K562 (cell line): ENCODE results near the gene FXYD1. TPM values are rescaled to one million over a fixed set of nuclear protein-coding genes. Genes with fewer than 3 reads are reported as not detected.
A peak's percentile ranks its signal among the peaks of the same experiment; 100 is the strongest.

Experiments
- ATF7 ChIP-seq: fragments of 450-650 bp; IDR thresholded peaks from 2 replicates; pipeline ENCODE4 v1.7.1; 2014; ENCODE audit warnings: mild to moderate bottlenecking, moderate library complexity
- CBX1 ChIP-seq: sonication (generic); IDR thresholded peaks from 2 replicates; pipeline ENCODE4 v1.6.1; 2016; ENCODE audit warnings: antibody characterized with exemption, low read depth, mild to moderate bottlenecking
- COPS2 ChIP-seq: fragments of 450-650 bp; conservative IDR thresholded peaks from 2 replicates; pipeline ENCODE4 v1.6.1; 2016; ENCODE audit warnings: mild to moderate bottlenecking, moderate library complexity
- CTCFL ChIP-seq: IDR thresholded peaks from 2 replicates; pipeline ENCODE4 v1.6.1; 2011; ENCODE audit warnings: borderline replicate concordance, low read depth, mild to moderate bottlenecking, moderate library complexity, low read length; ENCODE audit not compliant: insufficient read depth, poor library complexity, severe bottlenecking
- EHMT2 ChIP-seq: fragments of 450-650 bp; IDR thresholded peaks from 2 replicates; pipeline ENCODE4 v1.6.1; 2018; ENCODE audit warnings: antibody characterized with exemption
- GABPB2 ChIP-seq: fragments of 250-450 bp; sonication (Bioruptor Pico); conservative IDR thresholded peaks from 2 replicates; pipeline ENCODE4 v1.5.1; 2021; ENCODE audit warnings: mild to moderate bottlenecking
- HNRNPH1 ChIP-seq: fragments of 200-400 bp; formaldehyde crosslinking; optimal IDR thresholded peaks from 2 replicates; pipeline ENCODE3; 2017; ENCODE audit warnings: low read depth, mild to moderate bottlenecking, low read length, moderate library complexity
- HNRNPL ChIP-seq: fragments of 200-400 bp; formaldehyde crosslinking; IDR thresholded peaks from 2 replicates; pipeline ENCODE4 v1.6.1; 2017; ENCODE audit warnings: low read depth, mild to moderate bottlenecking, low read length
- JUN ChIP-seq, 2 experiments: sonication (generic) in 1 of 2; formaldehyde crosslinking in 1 of 2; IDR thresholded peaks; 2 replicates each; pipeline versions ENCODE4 v1.6.1 to v1.8.0; 2012 to 2022; ENCODE audit warnings: borderline replicate concordance in 2 of 2, mild to moderate bottlenecking in 2 of 2, improper control_type of control experiment in 1 of 2, low read depth in 1 of 2, low read length in 1 of 2, missing genetic modification reagents in 1 of 2
- NFATC3 ChIP-seq: fragments of 450-650 bp; IDR thresholded peaks from 2 replicates; pipeline ENCODE4 v1.6.1; 2017; ENCODE audit warnings: mild to moderate bottlenecking
- NR0B1 ChIP-seq: fragments of 450-650 bp; IDR thresholded peaks from one replicate; pipeline ENCODE4 v1.6.1; 2018; ENCODE audit warnings: mild to moderate bottlenecking, moderate library complexity; ENCODE audit not compliant: partially characterized antibody
- PATZ1 ChIP-seq: fragments of 250-450 bp; sonication (Bioruptor Pico); IDR thresholded peaks from 2 replicates; pipeline ENCODE4 v1.5.0; 2020; ENCODE audit warnings: mild to moderate bottlenecking, borderline replicate concordance
- POLR3G ChIP-seq: IDR thresholded peaks from 2 replicates; pipeline ENCODE4 v1.6.1; 2011; ENCODE audit not compliant: insufficient read length, insufficient replicate concordance; ENCODE audit errors: extremely low read depth
- STAG1 ChIP-seq: sonication (generic); formaldehyde crosslinking; IDR thresholded peaks from 2 replicates; pipeline ENCODE4 v1.5.0; 2020; ENCODE audit warnings: missing genetic modification reagents, borderline replicate concordance
- TCF3 ChIP-seq: sonication (generic); formaldehyde crosslinking; IDR thresholded peaks from 2 replicates; pipeline ENCODE4 v1.4.0; 2020; ENCODE audit warnings: mild to moderate bottlenecking, missing genetic modification reagents
- USF1 ChIP-seq: sonication (generic); formaldehyde crosslinking; IDR thresholded peaks from 2 replicates; pipeline ENCODE4 v1.9.0; 2022; ENCODE audit warnings: mild to moderate bottlenecking, missing genetic modification reagents
- ZBTB1 ChIP-seq: sonication (generic); formaldehyde crosslinking; IDR thresholded peaks from 2 replicates; pipeline ENCODE4 v1.8.1; 2023; ENCODE audit warnings: missing genetic modification reagents, low read depth, mild to moderate bottlenecking, borderline replicate concordance
- ZBTB17 ChIP-seq: fragments of 450-650 bp; formaldehyde crosslinking; IDR thresholded peaks from 2 replicates; pipeline ENCODE4 v1.4.0; 2020; ENCODE audit warnings: mild to moderate bottlenecking
- ZBTB43 ChIP-seq: sonication (generic); formaldehyde crosslinking; IDR thresholded peaks from 2 replicates; pipeline ENCODE4 v1.8.0; 2023; ENCODE audit warnings: mild to moderate bottlenecking, missing genetic modification reagents
- ZNF699 ChIP-seq: fragments of 250-450 bp; sonication (Bioruptor Pico); IDR thresholded peaks from 2 replicates; pipeline ENCODE4 v1.8.0; 2021; ENCODE audit warnings: mild to moderate bottlenecking, moderate library complexity; ENCODE audit not compliant: insufficient replicate concordance
- polyA plus RNA-seq, 8 experiments: library from polyadenylated mRNA; depleted of rRNA in 4 of 8; stranded (reverse) in 5 of 8; unstranded in 3 of 8; fragments of >200 nt; fragmentation: Nextera tagmentation in 2 of 8; fragmentation: Illumina TruSeq in 1 of 8; extraction: Ambion mirVana in 2 of 8; extraction: Trizol in 1 of 8; gene quantifications; 2 replicates each; pipeline versions ENCODE4 v1.2.1 to v1.2.3, GENCODE V29; 2011 to 2014; ENCODE audit warnings: inconsistent platforms in 1 of 8, missing spikeins in 1 of 8
- total RNA-seq, 7 experiments: library from RNA; depleted of rRNA in 6 of 7; stranded (reverse); fragments of >200 nt in 6 of 7; fragmentation: Illumina TruSeq in 2 of 7; extraction: Trizol in 2 of 7; gene quantifications; 2 replicates each; pipeline versions ENCODE4 v1.2.1 to v1.2.3, GENCODE V29; 2011 to 2021; ENCODE audit warnings: low replicate concordance in 1 of 7

The FXYD1 gene
- total and polyA plus RNA-seq, 9 of the 15 experiments (the other 6 are each of a cell fraction or from before 2014, with no cell fraction given), result 0.40 to 3.2 (median 1.8) TPM; not detected in 3

- TF ChIP-seq PATZ1 (CRISPR knock-in tag) (no peak), USF1 (no peak), JUN (IDR thresholded peaks at IDR 0.05; ENCODE audit: borderline replicate concordance, low read depth, low read length) (no peak), JUN (CRISPR knock-in tag; IDR thresholded peaks at IDR 0.05; ENCODE audit: borderline replicate concordance) (no peak), POLR3G (no peak), CTCFL (peak; percentile 31), ZBTB17 (CRISPR knock-in tag) (no peak), ZBTB1 (CRISPR knock-in tag) (no peak), HNRNPH1 (no peak), TCF3 (no peak), NFATC3 (no peak), CBX1 (no peak), HNRNPL (0 out of 2 replicates have a peak, but pooled peaks have one; percentile 17), ZNF699 (CRISPR knock-in tag) (no peak), STAG1 (CRISPR knock-in tag) (peak; percentile 72; the same call in 1 of the 2 replicates), GABPB2 (CRISPR knock-in tag) (no peak), ATF7 (peak; percentile 34; the same call in 1 of the 2 replicates), NR0B1 (no peak), COPS2 (no peak), ZBTB43 (CRISPR knock-in tag) (no peak), EHMT2 (peak; percentile 82)
Measured at GRCh38 chr19:35135389-35135909, 3.2 kb upstream of the FXYD1 start (continued).
